Glomerular visceral epithelial cell (primary cell): ENCODE results near the gene PAX4.
A peak's percentile ranks its signal among the peaks of the same experiment; 100 is the strongest.

ENCODE experiments used
- DNase-seq: peaks from one replicate; pipeline ENCODE4 v3.0.0-alpha.2; 2016; ENCODE audit errors: extremely low spot score

PAX4 gene

GRCh38 chr7:127629268-127629854 is 11.4 kb upstream of the PAX4 start:
- no peak for DNase-seq

GRCh38 chr7:127628445-127628844 is 10.5 kb upstream of the PAX4 start:
- no peak for DNase-seq

DNA sequence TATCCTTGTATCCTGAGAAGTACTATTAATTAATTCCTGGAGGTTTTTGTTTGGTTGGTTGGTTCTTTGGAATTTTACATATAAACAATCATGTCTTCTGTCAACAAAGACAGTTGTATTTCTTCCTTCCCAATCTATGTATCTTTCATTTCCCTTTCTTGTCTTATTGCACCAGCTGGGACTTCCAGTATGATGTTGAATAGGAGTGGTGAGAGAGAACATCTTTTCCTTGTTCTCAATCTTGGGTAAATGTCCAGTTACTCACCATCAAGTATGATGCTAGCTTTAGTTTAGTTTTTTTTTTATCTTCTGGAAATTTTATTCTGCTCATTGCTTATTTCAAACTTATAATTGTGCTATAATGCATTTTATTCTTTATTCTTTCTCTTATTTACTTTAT is 7.4 kb upstream of the PAX4 start:
- no peak for DNase-seq

DNA sequence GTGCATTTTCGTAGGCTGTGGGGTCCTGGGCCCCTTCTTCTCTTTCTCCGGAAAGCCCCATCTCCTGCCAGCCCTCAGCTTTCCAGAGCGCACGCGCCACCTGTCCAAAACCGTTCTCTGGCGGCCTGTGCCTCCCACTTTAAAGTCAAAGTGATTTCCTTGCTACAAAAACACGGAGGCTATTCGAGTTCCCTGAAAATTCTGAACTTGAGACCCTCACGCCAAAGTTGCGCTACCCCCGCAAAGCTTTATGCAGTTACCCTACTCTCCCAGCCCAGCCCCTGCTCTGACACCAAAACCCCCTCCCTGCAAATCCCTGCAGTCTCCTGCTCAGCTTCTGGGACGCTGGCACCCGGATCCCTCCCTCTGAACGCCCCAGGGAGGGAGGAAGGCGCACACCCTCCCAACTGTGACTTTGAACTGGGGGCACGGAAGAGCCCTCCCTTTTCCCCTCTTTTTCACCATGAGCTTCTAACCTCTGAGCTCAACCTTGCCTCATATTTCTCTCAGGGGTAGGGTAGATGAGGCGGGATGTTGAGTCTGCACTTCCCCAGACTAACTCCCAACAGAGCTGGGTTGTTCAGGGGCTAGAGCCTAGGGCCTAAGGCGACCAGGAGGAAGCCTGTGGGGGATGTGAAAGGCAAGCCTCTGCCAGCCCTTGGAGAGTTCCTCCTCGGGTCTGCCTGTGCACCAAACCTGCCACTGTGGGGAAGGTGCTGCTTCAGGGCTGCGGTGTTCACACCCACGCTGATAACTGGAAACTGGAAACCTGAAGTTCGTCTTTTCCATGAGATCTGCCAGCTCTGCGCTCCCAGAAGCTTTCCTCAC is 2.7 kb upstream of the PAX4 start:
- no peak for DNase-seq

DNA sequence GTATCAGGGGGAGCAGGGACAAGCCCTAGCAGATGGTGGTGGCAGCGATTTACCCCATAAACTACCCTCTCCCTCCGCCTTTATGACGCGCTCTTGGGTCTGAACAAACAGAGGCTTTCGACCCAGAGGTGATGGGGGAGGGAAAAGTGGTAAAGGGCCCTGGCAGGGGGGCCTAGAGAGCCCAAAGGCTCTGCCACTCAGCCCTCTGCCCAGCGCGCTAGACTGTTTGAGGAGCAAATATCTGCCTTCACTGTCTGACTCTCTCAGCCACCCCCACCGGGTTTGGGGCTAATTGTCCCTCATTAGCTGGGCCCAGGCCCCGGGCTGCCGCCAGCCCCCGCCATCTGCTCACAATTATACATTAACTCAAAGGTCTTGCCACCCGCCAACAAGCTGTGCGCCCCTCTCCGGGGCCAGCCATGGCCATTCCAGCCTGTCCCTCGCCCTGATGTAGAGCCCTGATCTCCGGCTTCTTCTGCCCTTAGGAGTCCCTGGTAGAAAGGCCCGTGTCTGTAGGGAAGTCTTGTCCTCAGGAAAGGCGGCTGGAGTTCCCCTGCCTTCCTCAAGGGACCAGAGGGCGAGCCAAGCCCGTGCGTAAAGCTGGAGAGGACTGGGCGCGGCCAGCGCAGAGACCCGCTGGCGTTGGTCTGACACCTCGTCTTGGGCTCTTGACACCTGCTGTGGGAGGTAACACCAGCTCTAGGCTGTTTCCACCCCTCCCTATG is 1.9 kb upstream of the PAX4 start:
- DNase-seq: no peak

GRCh38 chr7:127618775-127619174 is 833 bp upstream of the PAX4 start:
- no peak for DNase-seq

DNA sequence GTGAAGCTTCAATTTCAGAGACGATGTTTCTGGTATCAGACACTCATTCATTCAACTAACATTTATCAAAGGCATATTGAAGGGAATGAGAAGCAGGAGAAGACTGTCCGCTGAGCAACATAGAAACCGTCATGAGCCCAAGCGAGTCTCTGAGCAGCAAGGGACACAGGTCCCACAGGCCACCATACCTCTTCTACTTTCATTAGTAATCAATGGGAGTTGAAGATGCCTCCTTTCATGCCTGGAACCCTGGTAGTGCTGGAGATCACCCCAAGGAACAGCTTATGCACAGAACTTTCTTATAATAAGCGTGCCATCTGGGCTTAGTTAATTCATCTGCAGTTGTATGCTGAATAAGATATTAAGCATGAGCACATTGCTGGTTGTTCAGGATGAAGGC is 1.2 kb downstream of the PAX4 start:
- DNase-seq: no peak

DNA sequence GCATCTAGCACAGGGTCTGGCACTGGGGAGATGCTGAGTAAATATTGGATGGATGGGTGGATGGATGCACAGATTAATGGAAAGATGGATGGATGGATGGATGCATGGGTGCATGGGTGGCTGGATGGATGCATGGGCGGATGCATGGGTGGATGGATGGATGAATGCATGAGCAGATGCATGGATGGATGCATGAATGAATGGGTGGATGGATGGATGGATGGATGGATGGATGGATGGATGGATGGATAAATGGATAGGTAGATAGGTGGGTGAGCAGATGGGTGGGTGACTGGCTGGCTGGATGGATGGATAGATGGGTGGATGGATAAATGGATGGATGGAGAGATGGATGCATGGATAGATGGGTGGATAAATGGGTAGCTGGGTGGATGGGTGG is 5.7 kb downstream of the PAX4 start:
- no peak for DNase-seq

- DNase-seq: no peak
These were observed 8.6 kb downstream of the PAX4 start for GRCh38 chr7:127609297-127609696.

DNA sequence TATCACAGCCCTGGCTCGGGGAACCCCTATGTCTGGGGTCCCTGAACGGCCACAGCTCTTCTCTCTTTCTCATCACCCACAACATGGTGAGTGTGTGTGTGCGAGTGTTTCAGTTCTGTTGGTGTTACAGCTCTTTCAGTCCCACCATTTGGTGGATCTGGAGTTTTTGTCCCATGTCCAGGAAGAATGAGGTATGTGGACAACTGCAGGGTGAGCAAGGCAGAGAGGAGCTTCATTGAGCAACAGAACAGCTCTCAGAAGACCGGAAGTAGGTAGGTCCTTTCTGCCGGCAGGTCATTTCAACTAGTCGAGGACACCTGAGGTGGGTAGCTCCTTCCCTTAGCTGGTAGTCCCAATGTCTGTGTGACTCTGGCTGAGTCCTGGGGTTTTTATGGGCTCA is 9.5 kb downstream of the PAX4 start:
- DNase-seq: no peak

GRCh38 chr7:127600885-127601284 is 17.1 kb downstream of the PAX4 start:
- DNase-seq: no peak

- no peak for DNase-seq
These were observed 19.6 kb downstream of the PAX4 start for GRCh38 chr7:127598318-127598717.

DNA sequence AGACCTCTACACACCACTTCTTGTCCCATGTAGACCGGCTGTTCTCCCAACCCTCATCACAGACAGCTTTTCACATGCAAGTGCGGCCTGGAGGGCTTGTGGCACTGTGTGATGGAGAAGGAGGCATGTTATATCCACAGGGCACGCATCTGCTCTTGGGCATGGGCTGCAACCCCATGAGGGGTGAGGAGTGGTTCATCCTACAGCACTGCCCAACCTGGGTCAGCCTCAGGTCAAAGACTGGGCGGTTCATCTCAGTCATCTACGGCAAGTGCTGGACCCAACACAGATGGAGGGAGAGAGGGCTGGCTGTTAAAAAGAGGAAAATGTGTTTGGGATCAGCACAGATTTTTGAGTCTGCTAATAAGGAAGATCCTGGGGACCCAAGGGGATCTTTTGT is 22.2 kb downstream of the PAX4 start:
- no peak for DNase-seq

- DNase-seq: no peak
These were observed 23.5 kb downstream of the PAX4 start for GRCh38 chr7:127594490-127594889.

GRCh38 chr7:127592550-127592949 is 25.4 kb downstream of the PAX4 start:
- DNase-seq: no peak

- DNase-seq: no peak
These were observed 26.4 kb downstream of the PAX4 start for GRCh38 chr7:127591591-127591990.

DNA sequence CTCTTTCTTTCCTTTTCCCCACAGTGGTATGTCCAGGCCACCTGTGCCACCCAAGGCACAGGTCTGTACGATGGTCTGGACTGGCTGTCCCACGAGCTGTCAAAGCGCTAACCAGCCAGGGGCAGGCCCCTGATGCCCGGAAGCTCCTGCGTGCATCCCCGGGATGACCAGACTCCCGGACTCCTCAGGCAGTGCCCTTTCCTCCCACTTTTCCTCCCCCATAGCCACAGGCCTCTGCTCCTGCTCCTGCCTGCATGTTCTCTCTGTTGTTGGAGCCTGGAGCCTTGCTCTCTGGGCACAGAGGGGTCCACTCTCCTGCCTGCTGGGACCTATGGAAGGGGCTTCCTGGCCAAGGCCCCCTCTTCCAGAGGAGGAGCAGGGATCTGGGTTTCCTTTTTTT is 26.8 kb downstream of the PAX4 start:
- DNase-seq: no peak

- DNase-seq: no peak
These were observed 28.0 kb downstream of the PAX4 start for GRCh38 chr7:127589896-127590295.

DNA sequence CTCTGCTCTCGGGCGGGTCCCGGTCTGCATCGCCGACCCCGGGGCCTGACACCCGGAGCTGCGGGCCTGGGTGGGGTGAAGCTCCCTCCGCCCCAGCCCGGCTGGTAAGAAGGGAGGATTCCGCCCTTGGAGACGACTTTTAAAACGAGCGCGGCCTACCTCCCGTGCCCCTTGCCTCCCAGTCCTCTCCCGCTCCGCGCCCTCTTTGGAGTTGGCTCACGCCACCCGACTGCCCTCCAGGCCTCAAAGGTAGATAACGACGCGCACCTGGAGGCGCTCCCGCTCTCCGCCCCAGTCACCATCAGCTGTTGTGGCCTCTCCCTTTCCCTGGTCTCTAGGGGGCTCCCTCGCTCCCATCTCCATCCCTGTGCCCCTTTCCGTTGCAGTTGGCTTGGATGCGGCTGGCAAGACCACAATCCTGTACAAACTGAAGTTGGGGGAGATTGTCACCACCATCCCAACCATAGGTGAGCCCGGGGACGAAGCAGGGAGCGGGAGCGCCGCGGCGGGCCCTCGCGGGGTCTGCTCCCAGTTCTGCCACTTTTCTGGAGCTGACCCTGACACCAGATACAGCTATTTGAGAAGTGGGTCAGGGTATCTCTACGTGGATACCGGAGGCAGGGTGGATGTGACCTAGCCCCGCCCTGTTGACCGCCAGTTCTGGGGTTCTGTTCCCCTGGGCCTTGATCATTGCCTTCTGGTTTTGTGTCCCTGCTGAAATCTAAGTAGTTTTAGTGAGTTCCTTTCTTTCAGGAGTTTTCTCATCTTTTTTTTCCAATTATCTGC is 29.1 kb downstream of the PAX4 start:
- DNase-seq: peak; percentile 58

DNA sequence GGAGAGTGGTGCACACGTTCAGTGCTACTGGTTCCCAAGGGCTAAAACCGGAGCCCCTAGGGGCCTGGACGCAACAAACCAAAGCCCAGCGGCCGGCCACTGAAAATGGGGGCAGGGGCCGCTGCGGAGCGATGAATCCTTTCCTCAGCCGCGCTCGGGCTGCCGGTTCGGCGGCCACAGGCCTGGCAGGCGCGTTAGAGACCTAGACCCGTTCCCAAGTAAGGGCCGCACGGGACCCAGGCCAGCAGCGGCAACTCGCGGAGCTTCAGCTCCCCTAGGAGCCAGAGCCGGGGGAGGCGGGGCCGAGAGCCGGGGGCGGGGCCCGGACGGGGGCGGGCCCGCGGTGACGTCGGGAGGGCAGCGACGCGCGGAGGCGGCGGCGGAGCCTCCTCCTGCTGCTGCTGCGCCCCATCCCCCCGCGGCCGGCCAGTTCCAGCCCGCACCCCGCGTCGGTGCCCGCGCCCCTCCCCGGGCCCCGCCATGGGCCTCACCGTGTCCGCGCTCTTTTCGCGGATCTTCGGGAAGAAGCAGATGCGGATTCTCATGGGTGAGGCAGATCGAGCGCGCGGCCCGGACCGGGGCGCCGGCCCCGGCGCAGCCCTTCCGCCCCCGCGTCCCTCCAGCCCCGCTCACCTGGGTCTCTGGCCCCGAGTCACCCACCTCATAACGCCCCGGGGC is 29.8 kb downstream of the PAX4 start, which contains the start of gene ARF5:
Gene ARF5, plus strand, starts transcription at position 393 of the 678 bp plus-strand sequence. Its CDS starts 88 bp downstream, at position 481.
- DNase-seq: peak; percentile 84

- no peak for DNase-seq
These were observed 30.3 kb downstream of the PAX4 start for GRCh38 chr7:127587663-127588018.

- DNase-seq: no peak
These were observed 31.6 kb downstream of the PAX4 start for GRCh38 chr7:127586346-127586745.
